ENCODE results near the gene CEL.
"Not testable (repeated sequence)": the region's sequence is repeated elsewhere in the genome, so short reads cannot be mapped to it uniquely, and the experiment has no call there.

CEL gene

GRCh38 chr9:133087429-133088145 is 25.8 kb downstream of the CEL start:
- no peak for DNase-seq

- DNase-seq = no peak
Observed at GRCh38 chr9:133088146-133088750, 26.5 kb downstream of the CEL start.

GRCh38 chr9:133088756-133089155 is 27.0 kb downstream of the CEL start:
- DNase-seq = no peak

GRCh38 chr9:133089271-133089671 is 27.5 kb downstream of the CEL start:
- DNase-seq = peak; percentile 71

GRCh38 chr9:133090187-133090586 is 28.4 kb downstream of the CEL start:
- DNase-seq = no peak

GRCh38 chr9:133090752-133091385 is 29.1 kb downstream of the CEL start:
- no peak for DNase-seq

- not testable (repeated sequence) for DNase-seq
Observed at GRCh38 chr9:133094351-133094750, 32.6 kb downstream of the CEL start.

- DNase-seq = no peak
Observed at GRCh38 chr9:133094842-133095393, 33.1 kb downstream of the CEL start.

GRCh38 chr9:133098104-133098754 is 36.4 kb downstream of the CEL start:
- DNase-seq = no peak

GRCh38 chr9:133098871-133099270 is 37.1 kb downstream of the CEL start:
- DNase-seq = no peak

- DNase-seq = no peak
Observed at GRCh38 chr9:133099726-133100505, 38.1 kb downstream of the CEL start.

GRCh38 chr9:133100506-133101355 is 39.0 kb downstream of the CEL start:
- no peak for DNase-seq

GRCh38 chr9:133101356-133102189 is 39.8 kb downstream of the CEL start:
- DNase-seq = no peak

GRCh38 chr9:133102190-133103021 is 40.6 kb downstream of the CEL start:
- no peak for DNase-seq

- DNase-seq = no peak
Observed at GRCh38 chr9:133103183-133103986, 41.6 kb downstream of the CEL start.

GRCh38 chr9:133103987-133104505 is 42.3 kb downstream of the CEL start:
- DNase-seq = no peak

GRCh38 chr9:133104718-133105460 is 43.1 kb downstream of the CEL start:
- DNase-seq = no peak

- DNase-seq = no peak
Observed at GRCh38 chr9:133105461-133105770, 43.6 kb downstream of the CEL start.

All from NCI-H510A (cell line).